Transverse colon (tissue), 4 donors: Measurements from ENCODE around the gene FIG4. TPM values are rescaled to one million over a fixed set of nuclear protein-coding genes. Genes with fewer than 3 reads are reported as not detected.

ENCODE experiments used
- DNase-seq: peaks from one replicate; pipeline ENCODE4 v3.0.0-alpha.2; 2019
- H3K27ac ChIP-seq, 4 donors: fragments of 200-600 bp; sonication (generic); 2 replicates each; pipeline ENCODE4 v1.5.1; 2016 to 2018; ENCODE audit warnings: inconsistent platforms in 4 of 4
- H3K27me3 ChIP-seq: fragments of 200-600 bp; sonication (generic); 2 replicates; pipeline ENCODE4 v1.5.1; 2017; ENCODE audit warnings: inconsistent platforms
- H3K36me3 ChIP-seq, 4 donors: fragments of 200-600 bp; sonication (generic); 2 replicates each; pipeline ENCODE4 v1.5.1; 2017 to 2019; ENCODE audit warnings: inconsistent platforms in 4 of 4
- H3K4me1 ChIP-seq, 4 donors: fragments of 200-600 bp; sonication (generic); 2 replicates each; pipeline ENCODE4 v1.5.1; 2017 to 2020; ENCODE audit warnings: inconsistent platforms in 4 of 4
- H3K4me3 ChIP-seq, 4 donors: fragments of 200-600 bp; sonication (generic); 1 replicate in 1 of 4; 2 replicates in 3 of 4; pipeline versions ENCODE4 v1.5.1 to v1.6.1; 2017 to 2019; ENCODE audit warnings: inconsistent platforms in 4 of 4
- H3K9me3 ChIP-seq, 2 donors: fragments of 200-600 bp; sonication (generic); 2 replicates each; pipeline ENCODE4 v1.5.1; 2017 to 2019; ENCODE audit warnings: inconsistent platforms in 2 of 2
- EP300 ChIP-seq: sonication (generic); formaldehyde crosslinking; IDR thresholded peaks from one replicate; pipeline ENCODE4 v1.6.1; 2017; ENCODE audit warnings: antibody characterized with exemption, low read depth
- POLR2A ChIP-seq: fragments of 450-650 bp; IDR thresholded peaks from one replicate; pipeline ENCODE4 v1.6.1; 2016; ENCODE audit warnings: antibody characterized with exemption, mild to moderate bottlenecking, moderate library complexity
- POLR2AphosphoS5 ChIP-seq, 3 donors: sonication (generic); formaldehyde crosslinking; IDR thresholded peaks; one replicate each; pipeline ENCODE4 v1.6.1; 2016; ENCODE audit warnings: antibody characterized with exemption in 3 of 3
- WGBS, 2 donors: methylation state at CpG; one replicate each; pipeline ENCODE4 v1.1.5; 2018; ENCODE audit warnings: low coverage in 1 of 2; 5-methylcytosine and 5-hydroxymethylcytosine counted together
- in situ Hi-C, 4 donors: fragments of 200-750 bp; cut with MboI; loops; one replicate each; pipeline versions ENCODE4 v1.15.0 to v1.15.1; 2017; ENCODE audit warnings: low sequenced_read_pairs in 3 of 4, low pct_ligation_motif_present in 1 of 4, low pct_unique_long_range_greater_than_20kb in 1 of 4
- intact Hi-C: fragments of 100-400 bp; cut with DNase I; formaldehyde crosslinking; loops from one replicate; pipeline ENCODE4 v1.15.1; 2023; ENCODE audit warnings: low total_unique reads
- total RNA-seq, 4 donors: library from RNA; depleted of rRNA; stranded (reverse); fragments of >200 nt; gene quantifications; one replicate each; pipeline ENCODE4 v1.1.0, GENCODE V29; 2016
- TF ChIP-seq, protein P1 (sequence below), 5 experiments: fragments of 200-600 bp in 3 of 5; fragments of 450-650 bp in 2 of 5; sonication (generic) in 3 of 5; IDR thresholded peaks; 1 replicate in 2 of 5; 2 replicates in 3 of 5; pipeline ENCODE4 v1.5.1; 2016 to 2017; ENCODE audit warnings: antibody characterized with exemption in 5 of 5, inconsistent platforms in 3 of 5, mild to moderate bottlenecking in 2 of 5, moderate library complexity in 1 of 5

The FIG4 gene
- total RNA-seq, 4 donors from 2014 or later, result 3.7 to 21.6 (median 15.2) TPM

DNA sequence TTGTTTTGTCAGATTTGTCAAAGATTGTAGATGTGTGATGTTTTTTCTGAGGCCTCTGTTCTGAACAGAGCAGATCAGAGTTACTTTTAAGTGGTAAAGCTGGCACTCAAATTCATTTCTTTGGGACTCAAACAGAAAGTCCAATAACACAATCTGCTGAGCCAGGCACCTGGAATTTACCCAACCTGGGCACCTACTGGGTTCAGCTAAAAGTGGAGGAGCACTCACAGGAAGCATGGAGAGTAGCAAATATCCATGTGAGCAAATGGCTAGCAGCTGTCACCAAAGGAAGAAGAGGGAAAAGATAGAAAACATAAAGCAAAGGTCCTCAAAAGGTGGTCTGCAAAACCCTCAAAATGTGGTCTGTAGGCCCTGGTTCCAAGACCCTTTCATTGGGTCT, 116.8 kb downstream of the FIG4 start:
- no peaks in the 10 kb centered on the region for H3K27me3 ChIP-seq
- intact Hi-C loops, result no loop called here
- no peak for DNase-seq
- in situ Hi-C loops, result no loop called here
- H3K36me3 ChIP-seq, result no peaks in the 10 kb centered on the region
- no peak overlapping the region for H3K27ac ChIP-seq
- no peak overlapping the region for H3K4me3 ChIP-seq
- H3K9me3 ChIP-seq, result no peaks in the 10 kb centered on the region
- H3K4me1 ChIP-seq, result no peaks in the 10 kb centered on the region
- no peak for TF ChIP-seq EP300
- TF ChIP-seq, protein P1, sequence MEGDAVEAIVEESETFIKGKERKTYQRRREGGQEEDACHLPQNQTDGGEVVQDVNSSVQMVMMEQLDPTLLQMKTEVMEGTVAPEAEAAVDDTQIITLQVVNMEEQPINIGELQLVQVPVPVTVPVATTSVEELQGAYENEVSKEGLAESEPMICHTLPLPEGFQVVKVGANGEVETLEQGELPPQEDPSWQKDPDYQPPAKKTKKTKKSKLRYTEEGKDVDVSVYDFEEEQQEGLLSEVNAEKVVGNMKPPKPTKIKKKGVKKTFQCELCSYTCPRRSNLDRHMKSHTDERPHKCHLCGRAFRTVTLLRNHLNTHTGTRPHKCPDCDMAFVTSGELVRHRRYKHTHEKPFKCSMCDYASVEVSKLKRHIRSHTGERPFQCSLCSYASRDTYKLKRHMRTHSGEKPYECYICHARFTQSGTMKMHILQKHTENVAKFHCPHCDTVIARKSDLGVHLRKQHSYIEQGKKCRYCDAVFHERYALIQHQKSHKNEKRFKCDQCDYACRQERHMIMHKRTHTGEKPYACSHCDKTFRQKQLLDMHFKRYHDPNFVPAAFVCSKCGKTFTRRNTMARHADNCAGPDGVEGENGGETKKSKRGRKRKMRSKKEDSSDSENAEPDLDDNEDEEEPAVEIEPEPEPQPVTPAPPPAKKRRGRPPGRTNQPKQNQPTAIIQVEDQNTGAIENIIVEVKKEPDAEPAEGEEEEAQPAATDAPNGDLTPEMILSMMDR (IDR thresholded peaks at IDR 0.05), result no peak
- no peak for TF ChIP-seq POLR2A
- no peak for TF ChIP-seq POLR2AphosphoS5 (IDR thresholded peaks at IDR 0.05)

DNA sequence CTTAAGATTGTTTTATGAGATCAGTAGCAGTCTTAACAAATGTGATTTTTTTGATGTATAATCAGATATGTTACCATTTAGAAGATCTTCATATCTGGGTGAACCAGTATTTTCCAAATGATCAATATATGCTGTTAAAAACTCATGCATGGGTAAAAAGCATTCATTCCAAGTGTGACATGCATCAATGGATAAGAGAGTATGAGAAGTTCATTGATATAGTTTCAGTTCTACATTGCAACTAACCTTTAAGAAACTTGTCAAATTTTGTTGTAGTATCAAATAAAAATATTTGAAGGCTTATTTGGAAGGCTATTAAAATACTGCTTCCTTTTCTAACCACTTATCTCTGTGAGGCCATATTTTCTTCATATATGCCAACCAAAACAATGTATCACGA, 117.7 kb downstream of the FIG4 start:
- Histone ChIP-seq H3K27me3 (no peaks in the 10 kb centered on the region), H3K4me1 (no peaks in the 10 kb centered on the region), H3K4me3 (no peak overlapping the region), H3K9me3 (no peaks in the 10 kb centered on the region), H3K27ac (no peak overlapping the region), H3K36me3 (no peaks in the 10 kb centered on the region)
- 77 to 94% methylated on average over 1 of the region's 1 CpG for WGBS, 2 donors
- intact Hi-C loops, result no loop called here
- in situ Hi-C loops, result no loop called here
- no peak for TF ChIP-seq POLR2A
- no peak for TF ChIP-seq POLR2AphosphoS5 (IDR thresholded peaks at IDR 0.05)
- TF ChIP-seq, protein P1 (IDR thresholded peaks at IDR 0.05), result no peak
- no peak for TF ChIP-seq EP300
- no peak for DNase-seq

DNA sequence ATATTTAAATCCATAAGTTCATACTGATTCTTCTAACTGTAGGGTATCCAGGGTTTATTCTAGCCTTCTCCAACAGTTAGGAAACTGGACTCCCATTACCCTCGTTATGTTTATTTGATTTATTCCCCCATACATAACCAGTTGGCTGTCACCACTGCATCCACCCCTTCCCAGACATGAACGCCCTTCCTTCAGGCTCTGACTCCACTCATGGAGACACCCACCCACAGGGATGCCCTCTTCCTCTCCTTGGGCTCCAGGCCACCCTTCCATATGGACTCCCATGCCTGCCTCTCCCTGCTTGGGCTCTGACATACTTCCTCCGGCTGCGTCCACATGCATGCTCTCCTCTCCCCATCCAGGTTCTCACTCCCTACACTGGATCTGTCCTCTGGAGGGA, 124.0 kb downstream of the FIG4 start:
- intact Hi-C loops (no loop called here), in situ Hi-C loops (no loop called here)
- H3K4me1 ChIP-seq, result no peaks in the 10 kb centered on the region
- H3K27me3 ChIP-seq, result no peaks in the 10 kb centered on the region
- H3K27ac ChIP-seq, result no peak overlapping the region
- no peak overlapping the region for H3K4me3 ChIP-seq
- H3K9me3 ChIP-seq, result no peaks in the 10 kb centered on the region
- TF ChIP-seq EP300 (no peak), POLR2AphosphoS5 (IDR thresholded peaks at IDR 0.05) (no peak)
- TF ChIP-seq, protein P1 (IDR thresholded peaks at IDR 0.05), result no peak
- WGBS, 2 donors, result 86 to 97% methylated on average over 2 to 4 of the region's 4 CpGs
- no peak for DNase-seq
- H3K36me3 ChIP-seq, result no peaks in the 10 kb centered on the region

GRCh38 chr6:109816452-109817374, 125.6 kb downstream of the FIG4 start:
- H3K27me3 ChIP-seq, result no peaks in the 10 kb centered on the region
- 79 to 89% methylated on average over 11 to 14 of the region's 14 CpGs for WGBS, 2 donors
- in situ Hi-C loops (no loop called here), intact Hi-C loops (no loop called here)
- H3K4me1 ChIP-seq, result no peaks in the 10 kb centered on the region
- no peak for DNase-seq
- no peaks in the 10 kb centered on the region for H3K9me3 ChIP-seq
- H3K27ac ChIP-seq, result no peak overlapping the region
- TF ChIP-seq EP300 (no peak), POLR2A (no peak), POLR2AphosphoS5 (IDR thresholded peaks at IDR 0.05) (no peak)
- TF ChIP-seq, protein P1 (IDR thresholded peaks at IDR 0.05), result no peak
- no peaks in the 10 kb centered on the region for H3K36me3 ChIP-seq
- no peak overlapping the region for H3K4me3 ChIP-seq
